Left lobe of liver (tissue), 2 donors: ENCODE measurements around the gene CARD14. TPM values are rescaled to one million over a fixed set of nuclear protein-coding genes. Genes with fewer than 3 reads are reported as not detected.

ENCODE experiments used
- ATAC-seq: fragments of 200-7000 bp; cut with Tn5 transposase; one replicate; pipeline ENCODE4 v1.9.1; 2020; ENCODE audit warnings: mild to moderate bottlenecking, moderate library complexity
- DNase-seq: peaks from one replicate; pipeline ENCODE4 v3.0.0-alpha.2; 2020; ENCODE audit warnings: low spot score
- total RNA-seq: library from RNA; stranded (reverse); gene quantifications from one replicate; pipeline ENCODE4 v1.2.1, GENCODE V29; 2021
- donor health status: DM: no; HTN: no; CAD: no; lungs with moderate emphysema.
- donor health status: DM: no; HTN: yes; CAD: no.

Gene CARD14
- 0.23 TPM for total RNA-seq

- no peak for DNase-seq
- no peak for ATAC-seq
These were observed at the start of gene CARD14 for GRCh38 chr17:80169784-80170500. Gene CARD14, plus strand, starts transcription at chr17:80170030. Its CDS starts 11,409 bp downstream, at chr17:80181439.

DNA sequence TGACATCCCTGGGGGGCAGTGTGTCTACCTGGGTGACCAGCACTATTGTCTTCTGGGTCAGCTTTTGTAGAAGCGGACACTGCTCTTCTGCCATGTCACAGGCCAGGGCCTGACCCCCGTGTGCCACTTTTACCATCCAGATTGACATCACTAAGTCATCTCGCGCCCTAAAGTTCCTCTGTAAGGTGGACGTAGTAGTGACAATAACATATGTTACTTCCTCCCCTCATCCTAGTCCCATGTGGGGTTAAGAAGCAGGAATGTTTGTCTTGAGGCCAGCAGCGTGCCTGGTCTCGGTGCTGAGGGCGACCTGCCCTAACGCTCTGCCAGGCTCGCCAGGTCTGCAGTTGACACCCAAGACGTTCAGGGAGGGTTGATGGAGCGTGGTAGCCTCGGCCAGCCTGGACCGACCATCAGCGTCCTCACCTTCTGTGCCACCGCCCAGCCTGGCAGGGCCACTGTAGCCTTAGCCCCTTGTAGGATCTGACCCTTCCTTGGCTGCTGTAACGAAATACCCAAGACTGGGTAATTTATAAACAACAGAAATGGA lies 47.7 kb upstream of the CARD14 start:
- ATAC-seq (no peak), DNase-seq (no peak)

- ATAC-seq = no peak
These were observed 46.8 kb upstream of the CARD14 start for GRCh38 chr17:80122926-80123505.

GRCh38 chr17:80123791-80124190 lies 46.0 kb upstream of the CARD14 start:
- DNase-seq (no peak), ATAC-seq (no peak)

More at GRCh38 chr17:80122926-80123505, 46.8 kb upstream of the CARD14 start:
- no peak for DNase-seq

GRCh38 chr17:80124351-80124981 lies 45.4 kb upstream of the CARD14 start:
- ATAC-seq (peak; percentile 72), DNase-seq (no peak)

DNA sequence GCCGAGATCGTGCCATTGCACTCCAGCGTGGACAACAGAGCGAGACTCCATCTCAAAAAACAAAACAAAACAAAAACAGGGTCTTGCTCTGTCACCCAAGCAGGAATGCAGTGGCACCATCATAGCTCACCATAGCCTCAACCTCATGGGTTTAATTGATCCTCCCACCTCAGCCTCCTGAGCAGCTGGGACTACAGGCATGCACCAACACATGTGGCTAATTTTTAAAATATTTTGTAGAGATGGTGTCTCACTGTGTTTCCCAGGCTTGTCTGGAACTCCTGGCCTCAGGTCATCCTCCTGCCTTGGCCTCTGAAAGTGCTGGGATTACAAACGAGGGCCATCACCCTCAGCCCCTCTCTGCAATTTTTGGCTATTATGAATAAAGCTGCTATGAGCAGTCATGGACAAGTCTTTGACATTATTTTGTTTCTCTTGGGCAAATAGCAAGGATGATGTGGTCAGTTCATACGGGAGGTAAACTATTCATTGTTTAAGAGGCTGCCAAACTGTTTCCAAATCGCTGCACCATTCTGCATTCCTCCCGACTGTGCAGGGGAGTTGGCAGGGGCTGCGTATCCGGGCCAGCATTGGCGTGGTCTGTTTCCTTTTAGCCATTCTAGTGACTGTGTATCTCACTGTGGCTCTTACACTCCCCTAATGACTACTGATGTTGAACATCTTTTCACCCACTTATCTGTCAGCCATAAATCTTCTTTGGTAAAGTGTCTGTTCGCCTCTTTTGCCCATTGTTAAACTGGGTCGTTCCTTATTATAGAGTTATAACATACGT lies 44.0 kb upstream of the CARD14 start:
- no peak for DNase-seq
- ATAC-seq = no peak

DNA sequence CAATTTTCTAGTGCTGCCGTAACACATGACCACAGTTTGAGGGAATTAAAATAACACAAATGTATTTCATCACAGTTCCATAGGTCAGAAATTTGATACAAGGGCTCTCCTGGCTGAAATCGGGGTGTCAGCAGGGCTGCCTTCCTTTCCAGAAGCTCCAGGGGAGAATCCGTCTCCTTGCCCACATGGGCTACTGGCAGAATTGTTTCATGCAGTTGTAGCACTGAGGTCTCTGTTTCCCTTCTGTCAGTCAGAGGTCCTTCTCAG lies 43.4 kb upstream of the CARD14 start:
- no peak for DNase-seq
- no peak for ATAC-seq

GRCh38 chr17:80129006-80129565 lies 40.7 kb upstream of the CARD14 start:
- ATAC-seq (no peak), DNase-seq (no peak)

DNA sequence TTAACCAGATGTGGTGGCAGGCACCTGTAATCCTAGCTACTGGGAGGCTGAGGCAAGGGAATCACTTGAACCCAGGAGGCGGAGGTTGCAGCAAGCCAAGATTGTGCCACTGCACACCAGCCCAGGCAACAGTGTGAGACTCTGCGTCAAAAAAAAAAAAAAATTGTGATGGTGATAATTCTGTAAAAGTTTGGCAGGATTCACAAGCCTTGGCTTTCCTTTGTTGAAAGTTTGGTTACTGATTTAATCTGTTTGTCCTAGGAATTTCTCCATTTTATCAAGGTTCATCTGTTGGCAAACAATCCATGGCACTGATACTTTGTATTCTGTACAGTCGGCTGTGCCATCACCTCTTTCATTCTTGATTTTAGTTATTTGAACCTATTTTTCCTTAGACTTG lies 38.8 kb upstream of the CARD14 start:
- DNase-seq = no peak
- peak; percentile 85 for ATAC-seq

- ATAC-seq = no peak
- no peak for DNase-seq
These were observed 36.8 kb upstream of the CARD14 start for GRCh38 chr17:80132906-80133625.

GRCh38 chr17:80133626-80133970 lies 36.2 kb upstream of the CARD14 start:
- DNase-seq (no peak), ATAC-seq (no peak)

DNA sequence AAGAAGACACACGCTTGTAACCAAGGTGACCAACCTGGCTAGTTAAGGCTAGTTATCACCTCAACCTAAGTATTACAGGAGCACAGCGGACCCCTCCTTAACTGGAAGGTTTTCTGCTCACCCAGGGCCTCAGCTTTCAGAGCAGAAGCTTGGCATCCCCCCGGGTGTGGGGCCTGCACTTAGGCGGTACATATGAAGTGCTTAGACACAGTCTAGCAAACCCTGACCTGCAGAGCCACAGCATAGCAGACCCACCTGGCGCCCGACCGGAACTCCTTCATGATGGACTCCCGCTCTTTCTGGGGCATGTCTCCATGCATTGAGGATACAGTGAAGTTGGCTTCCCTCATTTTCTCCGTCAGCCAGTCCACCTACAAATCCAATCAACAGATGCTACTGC lies 32.7 kb upstream of the CARD14 start:
- ATAC-seq (no peak), DNase-seq (no peak)

DNA sequence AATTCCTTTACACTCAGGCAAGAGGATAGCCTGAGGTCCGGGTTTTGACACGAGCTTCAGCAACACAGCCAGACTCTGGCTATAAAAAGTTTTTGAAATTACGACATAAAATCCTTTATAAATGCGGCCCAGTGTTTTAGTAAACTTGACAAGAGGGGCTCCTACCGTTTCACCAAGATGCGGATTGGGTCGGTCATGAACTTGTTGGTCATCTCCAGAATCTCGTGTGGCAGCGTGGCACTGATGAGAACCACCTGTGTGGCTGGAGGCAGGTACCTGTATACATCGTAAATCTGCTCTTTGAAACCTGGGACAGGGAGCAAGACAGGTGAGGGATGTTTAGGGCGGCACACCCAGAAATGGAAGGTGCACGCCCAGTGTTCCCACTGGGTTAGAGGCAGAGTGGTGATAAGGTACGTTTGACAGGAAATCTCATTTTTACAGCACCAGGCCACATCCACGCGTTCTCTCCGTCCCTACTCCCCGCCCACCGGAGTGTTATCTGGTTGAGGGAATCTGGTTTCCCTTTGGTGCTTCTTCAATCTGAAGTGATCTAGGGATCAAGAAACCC lies 30.9 kb upstream of the CARD14 start:
- ATAC-seq = no peak
- DNase-seq = no peak

GRCh38 chr17:80141463-80142165 lies 28.2 kb upstream of the CARD14 start:
- DNase-seq = no peak
- no peak for ATAC-seq

- no peak for DNase-seq
These were observed 26.9 kb upstream of the CARD14 start for GRCh38 chr17:80142929-80143328.

GRCh38 chr17:80145076-80146075 lies 24.5 kb upstream of the CARD14 start:
- ATAC-seq = no peak
- no peak for DNase-seq

More at GRCh38 chr17:80142929-80143328, 26.9 kb upstream of the CARD14 start:
- ATAC-seq = no peak

DNA sequence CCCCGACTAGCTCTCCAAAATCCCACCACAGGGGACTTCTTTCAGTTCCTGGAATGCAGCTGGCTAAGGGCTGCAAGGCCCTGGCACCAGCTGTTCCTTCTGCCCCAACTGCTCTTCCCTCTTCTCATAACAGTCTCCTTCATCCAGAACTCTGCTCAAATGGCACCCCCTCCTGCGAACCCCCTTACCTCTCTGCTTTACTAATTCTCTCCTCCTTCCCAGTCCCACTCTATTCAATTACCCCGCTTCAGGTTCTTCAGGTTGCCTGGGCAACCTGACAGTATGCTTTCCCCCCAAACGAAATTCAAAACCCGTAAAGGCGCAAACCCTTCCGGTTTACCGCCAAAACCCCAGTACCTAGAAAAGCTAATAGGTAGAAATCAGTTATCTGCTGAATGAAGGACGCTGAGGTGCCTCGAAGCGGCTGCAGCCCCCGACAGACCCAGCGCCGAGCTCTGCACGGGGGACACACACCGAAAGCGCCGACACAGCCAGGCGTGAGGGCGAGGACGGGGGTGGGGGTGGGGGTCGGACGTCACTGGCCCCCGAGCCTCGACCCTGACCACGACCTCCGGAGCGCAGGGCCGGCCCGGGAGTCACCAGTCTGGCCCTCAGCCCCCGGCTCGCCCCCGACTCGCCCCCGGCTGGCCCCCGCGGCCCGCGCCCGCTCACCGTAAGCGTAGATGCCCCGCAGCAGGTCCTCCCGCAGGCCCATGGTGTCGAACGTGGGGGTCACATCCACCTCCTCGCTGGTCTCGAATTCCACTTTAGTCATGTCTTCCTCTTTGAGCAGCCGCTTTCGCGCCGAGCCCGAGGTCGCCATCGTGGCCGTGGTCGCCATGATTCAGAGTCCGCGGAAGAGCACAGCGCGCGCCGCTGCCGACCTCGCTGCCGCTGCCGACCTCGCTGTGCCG lies 23.5 kb upstream of the CARD14 start:
- peak; percentile 27 for ATAC-seq

More for the DNA sequence above, 23.5 kb upstream of the CARD14 start:
- DNase-seq = no peak
